HG03521 (cell line): ENCODE measurements around the gene TSHZ2.
"Not testable (repeated sequence)": the region's sequence is repeated elsewhere in the genome, so short reads cannot be mapped to it uniquely, and the experiment has no call there.

Experiments
- ATAC-seq: cut with Tn5 transposase; IDR thresholded peaks from one replicate; pipeline ENCODE4 v1.9.1; 2021; ENCODE audit warnings: mild to moderate bottlenecking, moderate library complexity; ENCODE audit not compliant: unreplicated experiment

Gene TSHZ2

GRCh38 chr20:53522026-53522425 is 549.9 kb downstream of the TSHZ2 start:
- ATAC-seq = no peak

DNA sequence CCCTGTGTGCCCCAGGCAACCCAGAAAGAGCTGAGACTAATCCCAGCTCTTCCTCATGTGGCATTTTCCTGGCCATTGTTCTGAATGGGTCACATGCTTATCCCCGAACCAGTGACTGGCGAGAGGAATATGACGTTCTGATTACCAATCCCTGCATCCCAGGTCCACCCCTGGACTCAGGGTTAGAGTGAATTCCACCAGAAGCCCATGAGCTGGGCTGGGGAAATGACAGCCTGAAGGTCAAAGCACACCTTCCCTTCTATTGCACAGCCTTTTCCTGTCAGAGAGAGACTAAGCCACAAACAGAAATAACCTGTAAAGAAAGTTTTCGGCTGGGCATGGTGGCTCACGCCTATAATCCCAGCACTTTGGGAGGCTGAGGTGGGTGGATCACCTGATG is 550.5 kb downstream of the TSHZ2 start:
- no peak for ATAC-seq

- not testable (repeated sequence) for ATAC-seq
These were observed 551.5 kb downstream of the TSHZ2 start for GRCh38 chr20:53523615-53524014.

GRCh38 chr20:53524589-53525312 is 552.6 kb downstream of the TSHZ2 start:
- no peak for ATAC-seq

- no peak for ATAC-seq
These were observed 555.0 kb downstream of the TSHZ2 start for GRCh38 chr20:53527196-53527595.

DNA sequence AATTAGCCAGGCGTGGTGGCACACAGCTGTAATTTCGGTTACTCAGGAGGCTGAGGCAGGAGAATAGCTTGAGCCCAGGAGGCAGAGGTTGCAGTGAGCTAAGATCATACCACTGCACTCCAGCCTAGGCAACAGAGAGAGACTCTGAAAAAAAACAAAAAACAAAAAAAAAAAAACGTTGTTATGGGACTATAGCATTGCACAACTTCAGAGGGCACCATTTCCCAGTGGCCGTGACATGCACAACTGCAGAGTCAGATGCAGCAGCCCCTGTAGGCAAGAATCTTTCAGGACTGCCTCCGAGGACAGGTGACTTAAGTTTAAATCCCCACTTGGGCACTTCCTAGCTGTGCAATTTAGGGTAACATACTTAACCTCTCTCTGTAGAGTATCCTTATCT is 557.5 kb downstream of the TSHZ2 start:
- ATAC-seq = no peak

- ATAC-seq = no peak
These were observed 558.3 kb downstream of the TSHZ2 start for GRCh38 chr20:53530440-53530839.

GRCh38 chr20:53532654-53533312 is 560.6 kb downstream of the TSHZ2 start:
- ATAC-seq = not testable (repeated sequence)

- no peak for ATAC-seq
These were observed 561.3 kb downstream of the TSHZ2 start for GRCh38 chr20:53533500-53533899.

- ATAC-seq = no peak
These were observed 561.9 kb downstream of the TSHZ2 start for GRCh38 chr20:53534037-53534436.

DNA sequence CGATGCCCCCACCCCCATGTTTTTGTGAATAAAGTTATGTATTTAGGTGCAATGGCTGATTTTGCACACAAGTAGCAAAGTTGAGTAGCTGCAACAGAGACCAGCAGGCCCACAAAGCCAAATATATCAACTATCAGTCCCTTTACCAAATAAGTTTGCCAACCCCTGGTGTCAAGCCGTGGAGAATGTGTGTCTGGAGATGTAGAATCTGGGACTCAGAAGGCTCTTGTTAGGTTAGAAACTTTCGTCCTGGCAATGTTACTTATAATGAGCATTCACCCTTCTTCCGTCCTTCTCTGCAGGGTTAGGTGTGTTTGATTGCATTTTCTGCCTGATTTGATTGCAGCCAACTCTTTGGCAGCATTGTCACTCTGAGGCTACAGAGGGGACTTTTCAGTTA is 563.7 kb downstream of the TSHZ2 start:
- ATAC-seq = no peak

- not testable (repeated sequence) for ATAC-seq
These were observed 564.2 kb downstream of the TSHZ2 start for GRCh38 chr20:53536382-53536781.

GRCh38 chr20:53539516-53539915 is 567.4 kb downstream of the TSHZ2 start:
- ATAC-seq = no peak
